GM06990 (cell line): ENCODE data around the gene SOX8.

Experiments
- DNase-seq: peaks from one replicate; pipeline ENCODE4 v3.0.0-alpha.2; 2011; ENCODE audit not compliant: insufficient read length; ENCODE audit errors: extremely low read depth
- H3K27me3 ChIP-seq: replicated peaks from 2 replicates; pipeline ENCODE4 v1.6.0; 2011; ENCODE audit warnings: low read length; ENCODE audit not compliant: control insufficient read depth, insufficient read depth
- H3K36me3 ChIP-seq: 2 replicates; pipeline ENCODE4 v1.5.1; 2011; ENCODE audit warnings: low read length; ENCODE audit not compliant: control insufficient read depth, insufficient read depth
- H3K4me3 ChIP-seq: replicated peaks from 2 replicates; pipeline ENCODE4 v1.5.1; 2011; ENCODE audit warnings: low read depth, mild to moderate bottlenecking, control low read depth, low read length
- TF ChIP-seq, protein P1 (sequence below): IDR thresholded peaks from 2 replicates; pipeline ENCODE4 v1.5.1; 2011; ENCODE audit warnings: low read length, control low read depth, mild to moderate bottlenecking, inconsistent platforms; ENCODE audit not compliant: insufficient read depth, poor library complexity, severe bottlenecking

Gene SOX8

DNA sequence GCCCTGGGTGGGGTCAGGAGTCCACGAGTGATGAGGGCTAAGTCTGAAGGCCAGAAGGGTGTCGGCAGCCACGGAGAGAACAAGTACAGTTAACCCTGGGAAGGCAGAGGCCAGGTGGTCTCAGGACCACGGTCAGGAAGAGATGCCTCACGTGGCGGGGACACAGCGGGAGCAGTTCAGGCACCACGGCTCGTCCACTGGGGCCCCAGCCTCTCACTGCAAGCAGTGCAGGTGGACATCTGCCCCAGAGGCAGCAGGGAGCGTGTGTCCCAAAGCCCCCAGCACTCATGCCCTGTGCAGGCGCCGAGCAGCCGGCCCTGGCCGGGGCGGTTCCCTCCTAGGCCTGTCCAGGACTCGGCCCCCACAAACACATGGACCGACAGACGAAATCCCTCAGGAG is 15.5 kb upstream of the SOX8 start:
- DNase-seq, result no peak
- Histone ChIP-seq H3K36me3 (no peaks in the 10 kb centered on the region; the same call in 1 of the 2 replicates), H3K4me3 (no peak overlapping the region), H3K27me3 (no peaks in the 10 kb centered on the region)
- TF ChIP-seq, protein P1, sequence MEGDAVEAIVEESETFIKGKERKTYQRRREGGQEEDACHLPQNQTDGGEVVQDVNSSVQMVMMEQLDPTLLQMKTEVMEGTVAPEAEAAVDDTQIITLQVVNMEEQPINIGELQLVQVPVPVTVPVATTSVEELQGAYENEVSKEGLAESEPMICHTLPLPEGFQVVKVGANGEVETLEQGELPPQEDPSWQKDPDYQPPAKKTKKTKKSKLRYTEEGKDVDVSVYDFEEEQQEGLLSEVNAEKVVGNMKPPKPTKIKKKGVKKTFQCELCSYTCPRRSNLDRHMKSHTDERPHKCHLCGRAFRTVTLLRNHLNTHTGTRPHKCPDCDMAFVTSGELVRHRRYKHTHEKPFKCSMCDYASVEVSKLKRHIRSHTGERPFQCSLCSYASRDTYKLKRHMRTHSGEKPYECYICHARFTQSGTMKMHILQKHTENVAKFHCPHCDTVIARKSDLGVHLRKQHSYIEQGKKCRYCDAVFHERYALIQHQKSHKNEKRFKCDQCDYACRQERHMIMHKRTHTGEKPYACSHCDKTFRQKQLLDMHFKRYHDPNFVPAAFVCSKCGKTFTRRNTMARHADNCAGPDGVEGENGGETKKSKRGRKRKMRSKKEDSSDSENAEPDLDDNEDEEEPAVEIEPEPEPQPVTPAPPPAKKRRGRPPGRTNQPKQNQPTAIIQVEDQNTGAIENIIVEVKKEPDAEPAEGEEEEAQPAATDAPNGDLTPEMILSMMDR, result no peak

DNA sequence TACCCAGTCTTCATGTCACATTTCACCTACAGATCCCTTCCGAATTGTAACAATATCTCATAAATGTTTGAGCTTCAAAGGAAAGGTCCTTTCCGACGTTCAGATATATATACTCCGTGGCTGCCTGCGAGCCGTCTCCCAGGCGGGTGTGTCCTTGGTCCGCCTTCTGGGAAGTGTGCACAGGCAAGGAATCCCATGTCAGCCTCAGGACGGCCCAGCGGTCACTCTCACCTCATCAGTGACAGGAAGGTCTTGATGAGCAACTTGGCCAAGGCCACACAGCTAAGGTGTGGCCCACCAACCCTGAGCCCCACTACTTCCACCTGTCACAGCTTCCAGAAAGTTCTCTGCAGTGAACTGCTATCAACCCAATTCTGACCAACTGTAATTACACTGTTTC is 15.1 kb upstream of the SOX8 start:
- TF ChIP-seq, protein P1, result no peak
- no peak for DNase-seq
- Histone ChIP-seq H3K27me3 (no peaks in the 10 kb centered on the region), H3K4me3 (no peak overlapping the region), H3K36me3 (no peaks in the 10 kb centered on the region; the same call in 1 of the 2 replicates)

DNA sequence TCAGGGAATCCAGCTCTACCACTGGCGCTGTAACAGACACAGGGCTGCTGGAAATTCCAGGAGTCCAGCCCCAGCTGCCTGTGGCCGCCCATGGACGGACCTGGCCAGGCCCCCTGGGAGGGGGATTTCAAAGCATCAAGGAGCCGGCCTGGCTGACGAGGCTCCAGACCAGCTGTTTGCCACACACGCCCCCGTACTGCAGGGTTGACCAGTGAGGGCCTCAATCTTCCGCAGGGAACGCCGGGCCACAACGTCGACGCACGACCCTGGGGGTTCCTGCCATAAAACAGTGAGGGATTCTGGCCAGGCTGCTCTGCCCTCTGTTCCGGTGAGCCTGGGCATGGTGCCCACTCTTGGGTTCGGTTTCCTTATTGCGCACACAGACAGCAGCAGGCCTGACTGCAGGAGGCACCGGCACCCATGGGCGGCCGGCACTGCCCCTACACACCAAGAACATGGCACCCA is 14.5 kb upstream of the SOX8 start:
- no peak overlapping the region for H3K4me3 ChIP-seq
- no peaks in the 10 kb centered on the region; the same call in 1 of the 2 replicates for H3K36me3 ChIP-seq
- no peak for DNase-seq
- no peaks in the 10 kb centered on the region for H3K27me3 ChIP-seq
- TF ChIP-seq, protein P1, result no peak

DNA sequence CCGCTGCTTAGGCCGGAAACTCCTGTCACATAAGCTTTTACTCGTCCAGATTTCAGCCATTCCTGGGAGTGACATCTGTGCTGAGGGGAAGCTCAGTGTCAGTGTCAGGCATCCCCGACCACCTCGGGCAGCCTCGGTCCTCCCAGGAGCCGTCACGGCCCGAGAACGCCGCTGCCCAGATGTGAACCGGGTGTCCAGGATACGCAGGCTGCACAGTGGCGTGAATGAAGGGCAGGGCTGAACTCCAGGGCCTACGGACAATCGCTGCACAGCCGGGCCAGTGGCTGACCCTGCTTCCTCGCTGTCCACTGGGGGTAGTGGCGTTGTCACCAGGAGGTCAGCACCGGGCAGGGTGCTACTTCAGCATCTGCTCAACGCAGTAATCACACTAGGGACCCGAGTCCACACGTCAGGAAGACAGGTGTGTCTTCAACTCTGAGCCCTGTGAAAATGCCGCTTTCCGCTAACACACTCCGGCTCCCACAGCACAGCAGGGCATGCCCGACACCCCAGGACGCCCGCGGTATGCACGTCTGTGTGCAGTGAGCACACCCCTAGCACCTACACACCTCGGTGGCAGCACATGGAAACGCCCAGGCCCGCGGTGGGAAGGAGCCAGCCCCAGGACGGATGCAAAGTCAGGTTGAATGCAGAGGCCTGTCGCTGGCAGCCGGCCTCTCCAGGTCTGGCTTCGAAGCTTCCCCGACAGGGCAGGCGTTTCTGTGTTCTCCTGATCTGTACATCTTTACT is 13.8 kb upstream of the SOX8 start:
- TF ChIP-seq, protein P1, result no peak
- no peaks in the 10 kb centered on the region; the same call in 1 of the 2 replicates for H3K36me3 ChIP-seq
- DNase-seq, result no peak
- H3K4me3 ChIP-seq, result no peak overlapping the region
- H3K27me3 ChIP-seq, result no peaks in the 10 kb centered on the region; the same call in 1 of the 2 replicates

DNA sequence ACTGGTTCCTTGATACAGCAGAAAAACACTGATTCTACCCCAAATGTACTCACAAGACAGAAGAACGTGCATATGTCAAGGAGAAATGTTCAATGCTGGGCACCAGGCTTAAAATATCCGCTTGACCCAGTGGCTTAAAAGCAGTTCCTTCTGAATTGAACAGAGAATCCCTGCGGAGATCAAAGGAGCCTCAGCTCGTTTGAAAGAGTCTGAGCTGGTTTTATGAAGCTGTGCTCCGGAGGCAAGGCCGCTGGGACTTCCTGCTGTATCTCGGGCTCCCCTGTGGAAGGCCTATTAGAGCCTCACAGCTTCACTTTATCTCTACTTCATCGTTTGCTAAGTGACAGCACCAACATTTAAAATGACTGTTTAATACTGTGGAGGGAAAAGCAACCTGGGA is 12.9 kb upstream of the SOX8 start:
- DNase-seq, result no peak
- no peak overlapping the region for H3K4me3 ChIP-seq
- no peaks in the 10 kb centered on the region; the same call in 1 of the 2 replicates for H3K36me3 ChIP-seq
- no peaks in the 10 kb centered on the region; the same call in 1 of the 2 replicates for H3K27me3 ChIP-seq
- TF ChIP-seq, protein P1, result no peak
